GM19438 (cell line): Measurements from ENCODE around the gene OVOL1.
A peak's percentile ranks its signal among the peaks of the same experiment; 100 is the strongest.

ENCODE experiments used
- ATAC-seq: cut with Tn5 transposase; IDR thresholded peaks from one replicate; pipeline ENCODE4 v1.9.1; 2021; ENCODE audit warnings: low read depth; ENCODE audit not compliant: unreplicated experiment

The OVOL1 gene

GRCh38 chr11:65777241-65777640 lies 9.6 kb upstream of the OVOL1 start:
- no peak for ATAC-seq

- no peak for ATAC-seq
These were observed 9.0 kb upstream of the OVOL1 start for GRCh38 chr11:65777821-65778361.

GRCh38 chr11:65778431-65778900 lies 8.4 kb upstream of the OVOL1 start:
- ATAC-seq, result no peak

GRCh38 chr11:65778901-65779668 lies 7.8 kb upstream of the OVOL1 start:
- ATAC-seq, result no peak

GRCh38 chr11:65779669-65779918 lies 7.3 kb upstream of the OVOL1 start:
- no peak for ATAC-seq

GRCh38 chr11:65779919-65780769 lies 6.7 kb upstream of the OVOL1 start:
- ATAC-seq, result peak; percentile 17

- ATAC-seq, result peak; percentile 68
These were observed 6.1 kb upstream of the OVOL1 start, which contains the start of gene AP5B1 for GRCh38 chr11:65780770-65781151. AP5B1 (minus strand) TSS chr11:65780976; CDS start chr11:65780591, 385 bp downstream.

GRCh38 chr11:65781152-65781961 lies 5.5 kb upstream of the OVOL1 start:
- peak; percentile 34 for ATAC-seq

GRCh38 chr11:65781962-65782815 lies 4.7 kb upstream of the OVOL1 start:
- no peak for ATAC-seq

GRCh38 chr11:65782816-65783228 lies 4.0 kb upstream of the OVOL1 start:
- ATAC-seq, result no peak

- no peak for ATAC-seq
These were observed 1.4 kb upstream of the OVOL1 start for GRCh38 chr11:65785319-65786007.

- no peak for ATAC-seq
These were observed 666 bp upstream of the OVOL1 start for GRCh38 chr11:65786008-65786785.

- ATAC-seq, result no peak
These were observed 1.1 kb downstream of the OVOL1 start for GRCh38 chr11:65787649-65788622.

- ATAC-seq, result no peak
These were observed 2.0 kb downstream of the OVOL1 start for GRCh38 chr11:65788821-65789220.

- no peak for ATAC-seq
These were observed 2.6 kb downstream of the OVOL1 start for GRCh38 chr11:65789230-65790103.

- ATAC-seq, result no peak
These were observed 3.4 kb downstream of the OVOL1 start for GRCh38 chr11:65790104-65790901.
